Activated T-helper 17 cell treated with anti-CD3 and anti-CD28 coated beads, Interleukin-2, amount 50 U/mL, for 72 hours (primary cell): ENCODE results near the gene C2orf72. TPM values are rescaled to one million over a fixed set of nuclear protein-coding genes. Genes with fewer than 3 reads are reported as not detected.
"Not testable (repeated sequence)": the region's sequence is repeated elsewhere in the genome, so short reads cannot be mapped to it uniquely, and the experiment has no call there.

Experiments used
- ATAC-seq: fragments of 150-1000 bp; cut with Tn5 transposase; replicated peaks from 2 replicates; pipeline ENCODE4 v1.10.0; 2021; ENCODE audit warnings: mild to moderate bottlenecking, moderate library complexity
- H3K27ac Mint-ChIP-seq: one replicate; pipeline ENCODE4 v1.8.0; 2022; ENCODE audit warnings: mixed read lengths
- H3K27me3 Mint-ChIP-seq: one replicate; pipeline ENCODE4 v1.8.0; 2022; ENCODE audit warnings: mixed read lengths
- H3K36me3 Mint-ChIP-seq: one replicate; pipeline ENCODE4 v1.8.0; 2022; ENCODE audit warnings: low read depth, mild to moderate bottlenecking, mixed read lengths
- H3K4me1 Mint-ChIP-seq: one replicate; pipeline ENCODE4 v1.8.0; 2022; ENCODE audit warnings: mixed read lengths
- H3K4me3 Mint-ChIP-seq: one replicate; pipeline ENCODE4 v1.8.0; 2022; ENCODE audit warnings: mild to moderate bottlenecking, mixed read lengths
- H3K9me3 Mint-ChIP-seq: one replicate; pipeline ENCODE4 v1.8.0; 2022; ENCODE audit warnings: mixed read lengths
- total RNA-seq, 2 donors: library from RNA; stranded (reverse); gene quantifications; one replicate each; pipeline ENCODE4 v1.2.3, GENCODE V29; 2022

C2orf72 gene
- 1 to 10 TPM in 1 of 2 donors, under 1 TPM in 1; 0.48 to 3.3 TPM for total RNA-seq

- Mint-ChIP-seq H3K4me1 (no peaks in the 10 kb centered on the region), H3K36me3 (peaks cover 6% of the 10 kb centered on the region), H3K9me3 (no peaks in the 10 kb centered on the region), H3K4me3 (peak within 1 kb of the TSS; percentile 64), H3K27me3 (peaks cover 57% of the 10 kb centered on the region), H3K27ac (no peak within 1 kb of the TSS)
- ATAC-seq: peak; percentile 47
Measured at GRCh38 chr2:231037202-231037730, at the start of gene C2orf72. Gene C2orf72 (plus strand): TSS chr2:231037523. CDS start chr2:231037566, 43 bp downstream.

DNA sequence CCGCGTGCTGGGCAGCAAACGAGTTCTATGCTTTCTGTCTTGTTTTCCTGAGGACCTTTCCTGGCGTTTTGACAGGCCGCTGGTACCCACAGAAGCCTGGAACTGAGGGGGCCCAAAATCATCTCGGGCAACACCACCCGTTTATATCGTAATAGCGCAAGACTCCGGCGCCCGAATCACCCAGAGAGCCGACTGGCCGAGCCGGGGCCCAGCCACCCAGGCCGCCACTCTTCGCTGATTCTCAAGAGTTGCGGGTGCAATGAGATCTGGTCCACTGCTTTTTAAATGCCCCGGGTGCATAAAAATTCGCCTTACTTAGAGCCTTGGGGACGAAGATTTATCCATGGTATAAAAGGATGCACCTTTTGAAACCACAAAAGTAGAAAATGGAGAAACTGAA, 47.6 kb upstream of the C2orf72 start:
- peaks cover 11% of the 10 kb centered on the region for H3K4me1 Mint-ChIP-seq
- H3K9me3 Mint-ChIP-seq: no peaks in the 10 kb centered on the region
- H3K27ac Mint-ChIP-seq: no peak overlapping the region
- H3K36me3 Mint-ChIP-seq: peaks cover 3% of the 10 kb centered on the region
- no peak for ATAC-seq
- H3K4me3 Mint-ChIP-seq: no peak overlapping the region
- peaks cover 25% of the 10 kb centered on the region for H3K27me3 Mint-ChIP-seq

DNA sequence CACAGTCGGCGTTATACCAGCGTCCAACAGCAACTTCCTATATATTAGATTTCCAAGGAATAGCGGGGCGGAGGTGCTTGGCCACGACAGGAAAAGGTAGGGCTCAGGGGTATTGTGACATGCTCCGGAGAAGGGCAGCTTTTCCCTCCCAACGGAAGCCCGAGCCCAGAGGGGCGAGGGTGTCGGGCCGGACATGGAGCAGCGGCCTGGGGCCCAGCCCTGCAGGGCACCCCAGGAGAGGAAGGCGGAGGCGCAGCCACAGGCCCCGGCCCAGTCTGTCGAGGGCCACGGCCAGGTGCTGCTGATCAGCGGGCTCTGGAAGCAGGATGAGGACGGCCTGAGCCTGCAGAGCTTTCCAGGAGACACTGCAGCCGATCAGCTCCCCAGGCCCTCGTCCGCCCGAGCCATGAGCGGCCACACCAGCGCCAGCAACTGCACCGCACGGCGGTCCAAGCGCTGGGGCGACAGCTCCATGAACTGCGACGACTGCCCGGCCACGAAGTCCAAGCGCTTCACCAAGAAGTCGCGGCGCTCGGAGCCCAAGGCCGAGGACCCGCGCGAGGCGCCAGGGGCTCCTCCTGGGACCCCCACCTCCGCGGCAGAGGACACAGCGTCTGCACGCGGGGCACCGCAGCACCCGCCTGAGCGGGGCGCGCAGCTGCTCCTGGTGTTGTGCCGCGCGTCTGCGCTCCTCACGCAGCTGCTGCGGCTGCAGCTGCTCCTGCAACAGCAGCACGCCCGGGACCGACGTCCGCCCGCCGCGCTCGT, 47.0 kb upstream of the C2orf72 start:
- Mint-ChIP-seq H3K27ac (no peak overlapping the region), H3K9me3 (no peaks in the 10 kb centered on the region), H3K36me3 (no peaks in the 10 kb centered on the region), H3K4me1 (peaks cover 5% of the 10 kb centered on the region), H3K27me3 (peaks cover 25% of the 10 kb centered on the region), H3K4me3 (no peak overlapping the region)
- ATAC-seq: no peak

DNA sequence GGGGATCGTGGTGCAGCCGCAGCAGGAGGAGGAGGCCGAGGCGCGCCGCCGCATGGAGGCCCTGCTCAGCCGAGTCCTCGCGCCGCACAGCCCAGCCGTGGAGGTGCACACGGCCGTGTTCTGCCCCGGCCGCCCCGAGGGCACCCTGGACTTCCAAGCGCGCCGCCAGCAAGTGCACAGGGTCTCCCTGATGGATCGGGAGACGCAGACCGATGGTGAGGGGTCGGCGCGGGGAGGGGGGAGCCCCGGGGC, 46.5 kb upstream of the C2orf72 start:
- ATAC-seq: no peak
- H3K27me3 Mint-ChIP-seq: peaks cover 25% of the 10 kb centered on the region

DNA sequence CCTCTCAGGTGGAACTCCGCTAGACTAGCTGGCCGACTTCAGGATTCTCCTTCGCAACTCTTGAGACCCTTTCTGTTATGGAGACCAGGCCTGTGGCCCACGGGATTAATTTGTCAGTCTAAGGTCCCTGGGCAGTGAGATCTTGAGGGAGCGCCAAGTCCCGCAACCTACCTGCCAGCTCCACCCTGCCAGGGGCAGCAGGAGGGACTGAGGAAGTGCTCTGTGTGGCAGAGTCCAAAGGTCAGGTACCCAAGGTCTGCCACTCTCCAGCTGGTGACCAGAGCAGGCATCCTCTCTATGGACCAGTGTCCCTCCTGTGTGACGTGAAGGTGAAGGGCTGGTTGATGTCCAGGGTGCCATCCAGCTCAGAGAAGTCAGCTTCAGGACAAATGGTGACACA, 45.7 kb upstream of the C2orf72 start:
- Mint-ChIP-seq H3K27ac (no peak overlapping the region), H3K9me3 (no peaks in the 10 kb centered on the region), H3K4me1 (no peaks in the 10 kb centered on the region), H3K36me3 (no peaks in the 10 kb centered on the region), H3K27me3 (peaks cover 25% of the 10 kb centered on the region), H3K4me3 (no peak overlapping the region)
- ATAC-seq: no peak

More for the DNA sequence above, 46.5 kb upstream of the C2orf72 start:
- Mint-ChIP-seq H3K9me3 (no peaks in the 10 kb centered on the region), H3K4me3 (no peak overlapping the region), H3K4me1 (peaks cover under 1% of the 10 kb centered on the region), H3K36me3 (no peaks in the 10 kb centered on the region), H3K27ac (no peak overlapping the region)

DNA sequence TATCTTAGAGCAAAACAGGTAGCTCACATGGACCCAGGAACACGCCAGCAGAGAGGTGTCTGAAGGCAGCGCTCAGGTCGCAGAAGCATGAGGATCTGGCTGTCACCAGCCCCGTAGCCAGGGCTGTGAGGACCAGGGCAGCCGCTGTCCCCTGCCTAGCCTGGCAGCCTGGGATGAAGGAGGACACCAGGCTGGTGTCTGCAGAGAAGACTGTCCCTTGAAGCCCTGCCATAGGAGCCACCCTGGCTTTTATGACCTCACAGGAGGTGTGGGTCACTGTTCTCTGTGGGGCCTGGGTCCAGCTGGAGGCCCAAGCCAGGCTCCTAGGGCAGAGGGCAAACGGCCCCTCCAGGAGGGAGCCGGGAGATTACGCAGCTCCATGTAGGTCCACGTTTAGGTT, 41.5 kb upstream of the C2orf72 start, which contains the start of gene SPATA3:
SPATA3 (plus strand) TSS at position 301 of the 400 bp plus-strand sequence. CDS start 113 bp downstream, outside the sequence.
- H3K4me3 Mint-ChIP-seq: no peak within 1 kb of the TSS

GRCh38 chr2:230996661-230997060, 40.7 kb upstream of the C2orf72 start:
- Mint-ChIP-seq H3K27me3 (peaks cover 34% of the 10 kb centered on the region), H3K4me3 (no peak overlapping the region), H3K4me1 (no peaks in the 10 kb centered on the region), H3K9me3 (no peaks in the 10 kb centered on the region), H3K36me3 (no peaks in the 10 kb centered on the region), H3K27ac (no peak overlapping the region)
- no peak for ATAC-seq

More for the DNA sequence above, 41.5 kb upstream of the C2orf72 start, which contains the start of gene SPATA3:
- no peaks in the 10 kb centered on the region for H3K4me1 Mint-ChIP-seq
- H3K27me3 Mint-ChIP-seq: peaks cover 33% of the 10 kb centered on the region
- no peak within 1 kb of the TSS for H3K27ac Mint-ChIP-seq
- H3K36me3 Mint-ChIP-seq: no peaks in the 10 kb centered on the region
- ATAC-seq: no peak
- no peaks in the 10 kb centered on the region for H3K9me3 Mint-ChIP-seq

DNA sequence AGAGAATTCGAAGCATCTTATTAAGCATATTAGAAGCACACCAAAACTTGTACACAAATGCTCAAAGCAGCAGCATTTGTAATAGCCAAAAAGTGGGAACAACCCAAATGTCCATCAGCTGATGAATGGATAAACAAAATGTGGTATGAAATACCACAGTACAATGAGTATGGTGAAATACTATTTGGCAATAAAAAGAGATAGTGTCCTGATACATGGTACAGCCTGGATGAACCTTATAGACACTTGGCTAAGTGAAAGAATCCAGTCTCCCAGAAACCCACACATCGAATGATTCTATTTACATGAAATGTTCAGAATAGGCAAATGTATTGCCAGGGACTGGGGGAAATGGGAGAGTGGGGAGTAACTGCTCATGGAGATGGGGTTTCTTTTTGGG, 38.4 kb upstream of the C2orf72 start:
- peaks cover 32% of the 10 kb centered on the region for H3K27me3 Mint-ChIP-seq
- ATAC-seq: no peak
- H3K36me3 Mint-ChIP-seq: no peaks in the 10 kb centered on the region
- no peaks in the 10 kb centered on the region for H3K4me1 Mint-ChIP-seq
- no peak overlapping the region for H3K4me3 Mint-ChIP-seq
- H3K27ac Mint-ChIP-seq: no peak overlapping the region
- no peaks in the 10 kb centered on the region for H3K9me3 Mint-ChIP-seq

DNA sequence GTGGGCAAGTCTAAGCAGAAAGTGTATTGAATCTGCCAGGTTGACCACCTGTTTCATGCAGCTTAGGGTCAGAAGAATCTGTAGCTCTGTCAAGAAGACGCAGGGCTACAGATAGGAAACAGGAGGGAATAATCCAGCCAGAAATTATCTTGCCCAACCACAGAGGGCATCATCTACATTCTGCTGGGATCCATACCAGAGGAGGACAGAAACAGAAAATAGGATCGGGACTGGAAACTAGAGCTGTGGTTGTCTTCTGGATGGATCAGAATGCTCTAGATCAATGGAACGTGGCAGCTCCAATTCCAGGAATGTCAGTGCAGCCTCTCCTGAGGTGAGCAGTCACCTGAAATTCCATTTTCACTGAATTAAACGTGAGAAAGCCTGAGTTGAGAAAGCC, 37.8 kb upstream of the C2orf72 start:
- no peak overlapping the region for H3K27ac Mint-ChIP-seq
- peaks cover 27% of the 10 kb centered on the region for H3K27me3 Mint-ChIP-seq
- no peaks in the 10 kb centered on the region for H3K4me1 Mint-ChIP-seq
- H3K36me3 Mint-ChIP-seq: no peaks in the 10 kb centered on the region
- no peaks in the 10 kb centered on the region for H3K9me3 Mint-ChIP-seq
- no peak overlapping the region for H3K4me3 Mint-ChIP-seq
- ATAC-seq: no peak

DNA sequence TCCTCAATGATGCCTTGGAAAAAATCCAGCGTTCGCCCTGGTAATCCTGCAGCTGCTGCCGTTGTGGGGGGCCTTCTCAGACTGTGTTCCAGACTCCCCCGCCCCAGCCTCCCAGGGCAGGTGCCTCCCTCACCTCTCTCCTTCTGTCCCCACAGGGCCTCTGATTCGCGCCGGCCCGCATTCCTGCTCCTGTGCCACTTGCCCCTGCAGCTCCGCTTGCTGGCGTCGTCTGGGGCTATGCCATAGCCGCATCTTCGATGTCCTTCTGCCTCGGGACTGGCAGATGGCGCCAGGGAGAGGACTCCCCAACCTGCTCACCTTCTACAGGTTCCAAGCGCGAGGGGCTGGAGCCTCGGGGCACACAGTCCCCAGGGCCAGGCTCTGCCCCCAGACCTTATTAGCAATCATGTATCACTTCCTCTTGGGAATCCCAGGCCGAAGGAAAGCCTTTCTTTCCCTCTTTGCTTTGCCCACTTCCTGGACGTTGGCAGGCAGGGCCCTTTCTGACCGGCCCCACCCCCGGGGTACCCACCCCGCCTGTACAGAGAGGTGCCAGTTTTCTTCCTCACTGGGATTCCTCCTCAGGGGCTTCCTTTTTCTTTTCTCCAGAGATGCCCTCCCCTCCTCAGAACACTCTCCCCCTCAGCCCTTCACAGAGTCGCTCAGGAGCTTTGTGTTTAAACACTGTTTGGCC, 37.0 kb upstream of the C2orf72 start:
- ATAC-seq: no peak
- Mint-ChIP-seq H3K4me1 (no peaks in the 10 kb centered on the region), H3K4me3 (no peak overlapping the region), H3K36me3 (no peaks in the 10 kb centered on the region), H3K27ac (no peak overlapping the region), H3K27me3 (peaks cover 27% of the 10 kb centered on the region), H3K9me3 (peaks cover 5% of the 10 kb centered on the region)

DNA sequence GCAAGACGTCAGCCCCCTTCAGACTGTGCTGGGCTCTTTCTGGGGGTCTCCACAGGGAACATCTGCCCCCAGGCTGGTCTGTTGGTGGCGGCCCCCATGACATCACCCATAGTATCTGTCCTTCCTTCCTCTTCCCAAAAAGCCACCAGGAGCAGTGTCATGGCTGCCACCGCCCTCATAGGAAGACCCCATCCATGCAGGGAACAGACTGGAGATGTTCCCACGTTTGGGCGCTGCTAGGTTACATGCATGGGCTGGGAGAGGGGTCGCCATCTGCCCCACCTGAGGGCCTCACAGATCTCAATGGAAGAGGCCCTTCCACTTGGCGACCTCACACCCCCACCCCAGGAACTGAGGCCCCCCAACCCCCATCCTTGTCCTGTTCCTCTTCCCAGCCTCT, 36.3 kb upstream of the C2orf72 start:
- Mint-ChIP-seq H3K4me1 (no peaks in the 10 kb centered on the region), H3K4me3 (no peak overlapping the region), H3K9me3 (peaks cover 5% of the 10 kb centered on the region), H3K36me3 (no peaks in the 10 kb centered on the region), H3K27ac (no peak overlapping the region), H3K27me3 (peaks cover 27% of the 10 kb centered on the region)
- ATAC-seq: no peak

GRCh38 chr2:231001921-231002320, 35.4 kb upstream of the C2orf72 start:
- Mint-ChIP-seq H3K27me3 (peaks cover 27% of the 10 kb centered on the region), H3K4me3 (no peak overlapping the region), H3K9me3 (peaks cover 5% of the 10 kb centered on the region), H3K4me1 (no peaks in the 10 kb centered on the region), H3K27ac (no peak overlapping the region), H3K36me3 (no peaks in the 10 kb centered on the region)
- no peak for ATAC-seq

- ATAC-seq: no peak
- Mint-ChIP-seq H3K27ac (no peak overlapping the region), H3K4me1 (no peaks in the 10 kb centered on the region), H3K4me3 (no peak overlapping the region), H3K27me3 (peaks cover 30% of the 10 kb centered on the region), H3K9me3 (peaks cover 5% of the 10 kb centered on the region), H3K36me3 (no peaks in the 10 kb centered on the region)
Measured at GRCh38 chr2:231002641-231003040, 34.7 kb upstream of the C2orf72 start.

DNA sequence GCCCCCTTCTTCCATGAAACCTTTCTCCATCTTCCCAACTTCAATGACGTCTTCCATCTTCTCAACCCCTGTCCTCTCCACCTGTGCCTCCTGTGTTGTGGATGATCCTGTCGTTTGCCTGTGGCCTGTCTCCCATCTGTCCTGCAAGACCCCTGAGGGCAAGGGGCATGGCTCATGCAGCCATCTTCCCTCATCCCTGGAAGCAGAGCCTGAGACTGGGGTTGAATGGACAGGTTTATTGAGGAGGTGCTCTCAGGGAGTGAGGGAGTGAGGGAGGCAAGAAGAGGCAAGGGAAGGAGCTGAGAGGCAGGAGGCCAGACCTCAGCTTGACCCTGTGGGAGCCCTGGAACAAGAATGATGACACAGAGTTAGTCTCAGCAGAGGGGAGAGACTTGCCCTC, 34.1 kb upstream of the C2orf72 start:
- ATAC-seq: no peak
- Mint-ChIP-seq H3K36me3 (no peaks in the 10 kb centered on the region), H3K27me3 (peaks cover 34% of the 10 kb centered on the region), H3K4me3 (no peak overlapping the region), H3K27ac (no peak overlapping the region), H3K4me1 (no peaks in the 10 kb centered on the region), H3K9me3 (peaks cover 5% of the 10 kb centered on the region)

DNA sequence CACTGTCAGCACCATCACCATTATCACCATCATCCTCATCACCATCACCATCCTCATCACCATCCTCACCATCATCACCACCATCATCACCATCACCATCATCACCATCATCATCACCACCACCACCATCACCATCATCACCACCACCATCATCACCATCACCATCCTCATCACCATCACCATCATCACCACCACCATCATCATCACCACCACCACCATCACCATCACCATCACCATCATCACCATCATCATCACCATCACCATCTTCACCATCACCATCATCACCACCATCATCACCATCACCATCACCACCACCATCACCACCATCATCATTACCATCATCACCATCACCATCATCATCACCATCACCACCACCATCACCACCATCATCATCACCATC, 32.4 kb upstream of the C2orf72 start:
- not testable (repeated sequence) for H3K4me1 Mint-ChIP-seq, H3K9me3 Mint-ChIP-seq, H3K27ac Mint-ChIP-seq, H3K4me3 Mint-ChIP-seq, ATAC-seq, H3K36me3 Mint-ChIP-seq
- H3K27me3 Mint-ChIP-seq: peaks cover 29% of the 10 kb centered on the region
